ENCODE data around the gene VSIG10L2.

DNA sequence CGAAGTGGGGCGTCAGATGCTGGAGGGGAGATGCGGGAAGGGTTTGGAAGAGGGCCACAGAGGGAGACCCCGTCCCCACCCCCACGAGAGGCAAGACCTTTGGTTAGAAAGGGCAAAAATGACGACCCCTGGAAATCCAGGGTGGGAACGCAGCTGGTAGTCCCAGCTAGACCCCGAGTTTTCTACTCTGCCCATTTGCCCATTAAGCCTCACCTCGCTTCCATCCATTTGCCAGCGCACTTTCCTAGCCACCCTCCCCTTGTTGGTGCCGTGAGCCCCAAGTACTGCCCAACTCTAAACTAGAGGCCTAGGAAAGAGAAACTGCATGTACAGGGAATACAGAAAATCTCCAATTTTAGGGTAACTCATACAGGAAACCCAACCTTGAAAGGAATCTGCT, 41.2 kb upstream of the VSIG10L2 start:
- TF ChIP-seq CTCF (IDR thresholded peaks at IDR 0.05) = no peak
- no peak for TF ChIP-seq POLR2A (IDR thresholded peaks at IDR 0.05)
